Adrenal gland (tissue), 12 donors: ENCODE data around the gene CCDC30. TPM values are rescaled to one million over a fixed set of nuclear protein-coding genes. Genes with fewer than 3 reads are reported as not detected.

Source experiments
- DNase-seq, 7 donors: peaks; one replicate each; pipeline ENCODE4 v3.0.0-alpha.2; 2019 to 2020
- H3K27ac ChIP-seq, 5 donors: fragments of 200-600 bp; sonication (generic) in 4 of 5; 1 replicate in 3 of 5; 2 replicates in 2 of 5; pipeline versions ENCODE4 v1.5.1 to v1.8.0; 2016 to 2020; ENCODE audit warnings: mild to moderate bottlenecking in 1 of 5
- H3K27me3 ChIP-seq: fragments of 200-600 bp; 2 replicates; pipeline ENCODE4 v1.8.0; 2021
- H3K36me3 ChIP-seq, 2 donors: fragments of 200-600 bp; replicated peaks in 1 of 2; 1 replicate in 1 of 2; 2 replicates in 1 of 2; pipeline versions ENCODE4 v1.5.1 to v1.8.0; 2018 to 2022
- H3K4me1 ChIP-seq, 2 donors: fragments of 200-600 bp; replicated peaks in 1 of 2; 1 replicate in 1 of 2; 2 replicates in 1 of 2; pipeline versions ENCODE4 v1.5.1 to v1.8.0; 2018 to 2021
- H3K4me3 ChIP-seq, 4 donors: fragments of 200-600 bp; sonication (generic) in 3 of 4; one replicate each; pipeline ENCODE4 v1.5.1; 2016 to 2018
- H3K9me3 ChIP-seq, 3 donors: fragments of 200-600 bp; sonication (generic) in 1 of 3; replicated peaks in 1 of 3; 1 replicate in 2 of 3; 2 replicates in 1 of 3; pipeline versions ENCODE4 v1.5.1 to v1.8.0; 2016 to 2021
- POLR2A ChIP-seq, 2 donors: fragments of 450-650 bp; IDR thresholded peaks; one replicate each; pipeline ENCODE4 v1.6.1; 2017; ENCODE audit warnings: antibody characterized with exemption in 2 of 2, mild to moderate bottlenecking in 2 of 2, moderate library complexity in 1 of 2
- whole genome bisulfite sequencing, 4 donors: extraction: QIAGEN DNeasy Blood & Tissue Kit in 2 of 4; methylation state at CpG; one replicate each; pipeline versions ENCODE4 v1.1.5 to v1.1.7; 2013 to 2017; 5-methylcytosine and 5-hydroxymethylcytosine counted together
- intact Hi-C, 2 donors: fragments of 100-400 bp; cut with DNase I; formaldehyde crosslinking; loops; one replicate each; pipeline versions ENCODE4 v1.14.1 to v1.15.0; 2022 to 2023
- polyA plus RNA-seq, 3 donors: library from polyadenylated mRNA; stranded (reverse); fragments of 200-250 nt in 2 of 3; fragments of 350-450 nt in 1 of 3; fragmentation: Illumina TruSeq in 1 of 3; extraction: RNeasy Lipid Tissue Mini Kit (QIAGEN cat#74804) in 1 of 3; gene quantifications; one replicate each; pipeline ENCODE4 v1.2.3, GENCODE V29; 2013 to 2014
- total RNA-seq, 9 donors: library from RNA; depleted of rRNA in 4 of 9; stranded (reverse); fragments of >200 nt in 4 of 9; fragments of 120-200 nt in 1 of 9; fragmentation: NEBNext Ultra II Directional in 1 of 9; extraction: Animal tissue kit (Norgen Biotek cat#: 25700) in 1 of 9; gene quantifications; one replicate each; pipeline versions ENCODE4 v1.1.0 to v1.2.4, GENCODE V29; 2013 to 2023
- TF ChIP-seq, protein P1 (sequence below), 6 experiments: fragments of 450-650 bp in 4 of 6; fragments of 200-600 bp in 2 of 6; sonication (generic) in 1 of 6; IDR thresholded peaks; 1 replicate in 5 of 6; 2 replicates in 1 of 6; pipeline versions ENCODE4 v1.5.1 to v1.8.0; 2016 to 2021; ENCODE audit warnings: antibody characterized with exemption in 6 of 6, mild to moderate bottlenecking in 2 of 6, moderate library complexity in 1 of 6
- donor health status: healthy with polysubstance abuse.
- donor health status: Bipolar disorder and iron deficiency.
- donor health status: DM: yes; HTN: yes; CAD: no.
- donor health status: DM: no; HTN: no; CAD: no.
- donor health status: DM: no; HTN: no; CAD: no.
- donor health status: DM: yes; HTN: yes; CAD: no.

The CCDC30 gene
- total and polyA plus RNA-seq, 12 donors, result 1.8 to 8.3 (median 4.0) TPM

DNA sequence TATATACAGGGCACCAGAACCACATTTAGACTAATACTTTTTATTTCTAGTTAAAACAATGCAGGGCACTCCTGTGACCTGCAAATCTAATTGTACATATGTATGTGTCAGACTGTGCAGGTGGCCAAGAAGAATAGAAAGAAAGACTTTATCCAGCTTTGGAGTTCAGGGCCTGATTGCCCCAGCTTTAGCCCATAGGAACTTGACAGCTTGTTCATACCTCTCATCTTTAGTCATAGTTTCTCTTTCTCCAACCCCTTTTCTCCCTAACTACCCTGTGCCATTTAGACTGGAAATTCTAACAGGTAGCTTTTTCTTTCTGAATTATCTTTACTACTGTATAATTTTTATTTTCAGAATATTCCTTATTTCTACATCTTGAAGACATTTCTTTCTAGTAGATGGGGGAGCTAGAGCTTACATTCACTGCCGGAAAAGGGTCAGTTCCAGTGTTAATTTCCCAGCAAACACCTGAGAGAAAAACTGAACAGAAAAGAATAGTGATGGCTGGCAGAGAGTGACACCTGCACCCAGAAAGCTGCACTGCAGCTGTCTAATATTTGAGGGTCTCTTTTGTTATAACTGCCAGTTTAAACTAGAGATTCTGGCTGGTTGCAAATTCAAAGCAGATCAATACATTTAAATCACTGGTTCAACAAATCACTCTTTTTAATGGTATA lies 227.5 kb downstream of the CCDC30 start:
- TF ChIP-seq POLR2A (IDR thresholded peaks at IDR 0.05), result no peak
- TF ChIP-seq, protein P1, sequence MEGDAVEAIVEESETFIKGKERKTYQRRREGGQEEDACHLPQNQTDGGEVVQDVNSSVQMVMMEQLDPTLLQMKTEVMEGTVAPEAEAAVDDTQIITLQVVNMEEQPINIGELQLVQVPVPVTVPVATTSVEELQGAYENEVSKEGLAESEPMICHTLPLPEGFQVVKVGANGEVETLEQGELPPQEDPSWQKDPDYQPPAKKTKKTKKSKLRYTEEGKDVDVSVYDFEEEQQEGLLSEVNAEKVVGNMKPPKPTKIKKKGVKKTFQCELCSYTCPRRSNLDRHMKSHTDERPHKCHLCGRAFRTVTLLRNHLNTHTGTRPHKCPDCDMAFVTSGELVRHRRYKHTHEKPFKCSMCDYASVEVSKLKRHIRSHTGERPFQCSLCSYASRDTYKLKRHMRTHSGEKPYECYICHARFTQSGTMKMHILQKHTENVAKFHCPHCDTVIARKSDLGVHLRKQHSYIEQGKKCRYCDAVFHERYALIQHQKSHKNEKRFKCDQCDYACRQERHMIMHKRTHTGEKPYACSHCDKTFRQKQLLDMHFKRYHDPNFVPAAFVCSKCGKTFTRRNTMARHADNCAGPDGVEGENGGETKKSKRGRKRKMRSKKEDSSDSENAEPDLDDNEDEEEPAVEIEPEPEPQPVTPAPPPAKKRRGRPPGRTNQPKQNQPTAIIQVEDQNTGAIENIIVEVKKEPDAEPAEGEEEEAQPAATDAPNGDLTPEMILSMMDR (IDR thresholded peaks at IDR 0.05), result no peak
- WGBS, 4 donors, result 84 to 100% (median 93%) methylated on average over 1 of the region's 1 CpG
- peaks cover 5 to 67% of the 10 kb centered on the region in 2 donors for H3K4me1 ChIP-seq

DNA sequence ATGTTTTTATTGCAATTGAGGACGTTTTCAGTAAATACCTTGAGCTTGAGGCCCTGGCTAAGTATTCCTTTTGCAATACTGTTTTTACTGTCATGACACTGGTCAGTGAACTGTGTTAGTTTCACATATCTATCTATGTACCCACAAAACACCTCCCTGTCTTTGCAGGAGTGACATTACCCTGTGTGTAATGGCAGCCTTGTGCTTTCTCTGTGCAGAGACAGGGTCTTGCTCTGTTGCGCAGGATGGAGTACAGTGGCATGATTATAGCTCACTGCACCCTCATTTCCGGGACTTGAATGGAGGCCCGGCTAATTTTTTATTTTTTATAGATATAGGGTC lies 228.0 kb downstream of the CCDC30 start:
- no peak overlapping the region for H3K27ac ChIP-seq
- peaks cover 5 to 62% of the 10 kb centered on the region in 2 donors for H3K4me1 ChIP-seq
- no peak for TF ChIP-seq POLR2A (IDR thresholded peaks at IDR 0.05)
- TF ChIP-seq, protein P1 (IDR thresholded peaks at IDR 0.05), result no peak
- no peaks in the 10 kb centered on the region for H3K27me3 ChIP-seq
- WGBS, 4 donors, result 64 to 76% (median 74%) methylated on average over 4 of the region's 4 CpGs
- H3K9me3 ChIP-seq, result no peaks in the 10 kb centered on the region
- intact Hi-C loops, result no loop called here
- peaks cover 0 to under 1% of the 10 kb centered on the region in 2 donors for H3K36me3 ChIP-seq
- H3K4me3 ChIP-seq, result no peak overlapping the region
- no peak for DNase-seq

More for the DNA sequence above, 227.5 kb downstream of the CCDC30 start:
- H3K4me3 ChIP-seq, result no peak overlapping the region
- intact Hi-C loops, result no loop called here
- H3K36me3 ChIP-seq, result no peaks in the 10 kb centered on the region
- H3K27me3 ChIP-seq, result no peaks in the 10 kb centered on the region
- H3K27ac ChIP-seq, result no peak overlapping the region
- DNase-seq, result no peak
- no peaks in the 10 kb centered on the region for H3K9me3 ChIP-seq

DNA sequence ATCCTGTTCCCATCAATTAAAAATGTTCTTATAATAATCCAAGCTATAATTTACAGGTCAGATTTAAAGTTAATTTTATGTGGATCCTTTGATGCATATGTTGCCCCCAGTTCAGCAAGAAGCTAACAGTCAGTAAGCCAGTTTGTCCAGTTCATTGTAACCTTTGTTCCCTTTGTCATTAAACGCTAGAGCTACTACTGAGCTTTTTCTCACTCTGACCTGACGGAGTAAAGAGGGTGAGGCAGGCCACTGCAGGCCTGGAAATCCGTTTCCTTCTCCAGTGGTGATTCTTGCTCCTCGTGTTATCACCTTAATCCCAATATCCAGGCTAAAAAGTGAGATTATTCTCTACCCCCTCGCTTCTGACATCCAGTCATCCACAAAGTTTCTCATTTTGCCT lies 229.4 kb downstream of the CCDC30 start:
- no peaks in the 10 kb centered on the region for H3K9me3 ChIP-seq
- 46 to 73% (median 60%) methylated on average over 5 of the region's 5 CpGs for WGBS, 4 donors
- intact Hi-C loops, result no loop called here
- no peak overlapping the region for H3K27ac ChIP-seq
- no peaks in the 10 kb centered on the region for H3K27me3 ChIP-seq
- DNase-seq, result no peak
- no peak overlapping the region for H3K4me3 ChIP-seq
- TF ChIP-seq, protein P1 (IDR thresholded peaks at IDR 0.05), result no peak
- TF ChIP-seq POLR2A (IDR thresholded peaks at IDR 0.05), result no peak
- H3K4me1 ChIP-seq, result peaks cover 0 to 49% of the 10 kb centered on the region in 2 donors
- peaks cover 0 to 14% of the 10 kb centered on the region in 2 donors for H3K36me3 ChIP-seq

DNA sequence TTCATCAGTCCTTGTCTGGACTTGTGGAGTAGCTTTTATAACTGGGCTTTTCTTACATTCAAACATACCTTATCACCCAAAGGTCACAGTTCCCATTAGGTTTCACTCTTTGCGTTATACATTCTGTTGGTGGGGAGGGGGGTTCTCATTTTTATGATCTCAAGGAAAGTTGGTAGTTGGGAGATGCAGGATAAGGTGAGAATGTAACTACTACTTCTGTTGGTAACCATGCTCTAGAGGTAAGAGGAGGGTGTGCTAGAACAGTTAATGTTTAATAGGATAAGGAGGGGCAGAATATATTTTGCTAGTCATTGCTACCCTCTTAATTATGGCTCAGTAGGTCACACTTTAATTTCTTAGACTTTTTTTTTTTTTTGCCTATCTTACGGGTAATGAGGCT lies 229.8 kb downstream of the CCDC30 start:
- WGBS, 4 donors, result 85 to 100% (median 90%) methylated on average over 2 of the region's 2 CpGs
- H3K27ac ChIP-seq, result no peak overlapping the region
- intact Hi-C loops, result no loop called here
- no peak for DNase-seq
- H3K4me1 ChIP-seq, result peaks cover 0 to 45% of the 10 kb centered on the region in 2 donors
- H3K27me3 ChIP-seq, result no peaks in the 10 kb centered on the region
- TF ChIP-seq, protein P1 (IDR thresholded peaks at IDR 0.05), result no peak
- no peak for TF ChIP-seq POLR2A (IDR thresholded peaks at IDR 0.05)
- peaks cover 0 to 19% of the 10 kb centered on the region in 2 donors for H3K36me3 ChIP-seq
- H3K9me3 ChIP-seq, result no peaks in the 10 kb centered on the region
- H3K4me3 ChIP-seq, result no peak overlapping the region
